Superior temporal gyrus (tissue), 1 donor: Measurements from ENCODE around the gene CORO7.
A peak's percentile ranks its signal among the peaks of the same experiment; 100 is the strongest.

Experiments used
- DNase-seq: peaks from one replicate; pipeline ENCODE4 v3.0.0-alpha.2; 2016; ENCODE audit errors: extremely low spot score

CORO7 gene

DNA sequence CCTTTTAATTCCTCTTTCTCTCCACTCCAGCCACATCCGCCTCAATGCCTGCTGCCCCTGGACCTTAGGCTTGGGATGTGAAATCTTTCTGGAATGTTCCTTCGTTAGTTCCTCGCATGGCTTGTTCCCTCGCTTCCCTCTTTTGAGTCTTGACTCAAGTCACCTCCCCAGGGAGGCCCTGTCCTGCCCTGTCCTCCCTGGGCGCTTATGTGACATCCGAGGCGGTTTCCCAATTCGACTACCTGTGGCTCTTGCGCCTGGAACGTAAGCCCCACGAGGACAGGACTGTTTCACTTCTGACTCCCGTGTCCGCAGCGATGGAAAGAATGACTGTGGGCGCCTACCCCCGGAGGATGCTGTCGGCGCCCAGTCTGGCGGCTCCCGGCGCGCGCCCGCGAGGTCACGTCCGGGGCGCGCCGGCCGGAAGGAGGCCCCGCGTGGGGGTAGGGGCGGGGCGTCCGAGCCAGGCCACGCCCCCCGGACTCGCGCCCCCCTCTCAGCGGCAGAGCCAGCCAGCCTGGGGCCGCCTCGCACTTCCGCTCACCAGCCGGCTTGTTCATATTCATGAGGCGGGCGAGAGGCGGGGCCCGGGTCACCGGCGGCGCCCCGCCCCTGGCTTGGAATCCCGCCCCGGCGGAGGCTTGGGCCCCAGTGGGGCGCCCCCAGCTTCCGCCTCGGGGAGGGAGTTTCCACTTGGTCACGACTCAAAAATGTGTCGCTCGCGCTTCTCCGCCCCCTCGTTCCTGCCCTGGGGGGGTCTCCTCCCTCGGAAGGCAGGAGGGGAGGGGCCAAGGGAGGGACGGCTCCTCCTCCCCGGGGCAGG lies 109.0 kb downstream of the CORO7 start:
- DNase-seq, result peak; percentile 69

DNA sequence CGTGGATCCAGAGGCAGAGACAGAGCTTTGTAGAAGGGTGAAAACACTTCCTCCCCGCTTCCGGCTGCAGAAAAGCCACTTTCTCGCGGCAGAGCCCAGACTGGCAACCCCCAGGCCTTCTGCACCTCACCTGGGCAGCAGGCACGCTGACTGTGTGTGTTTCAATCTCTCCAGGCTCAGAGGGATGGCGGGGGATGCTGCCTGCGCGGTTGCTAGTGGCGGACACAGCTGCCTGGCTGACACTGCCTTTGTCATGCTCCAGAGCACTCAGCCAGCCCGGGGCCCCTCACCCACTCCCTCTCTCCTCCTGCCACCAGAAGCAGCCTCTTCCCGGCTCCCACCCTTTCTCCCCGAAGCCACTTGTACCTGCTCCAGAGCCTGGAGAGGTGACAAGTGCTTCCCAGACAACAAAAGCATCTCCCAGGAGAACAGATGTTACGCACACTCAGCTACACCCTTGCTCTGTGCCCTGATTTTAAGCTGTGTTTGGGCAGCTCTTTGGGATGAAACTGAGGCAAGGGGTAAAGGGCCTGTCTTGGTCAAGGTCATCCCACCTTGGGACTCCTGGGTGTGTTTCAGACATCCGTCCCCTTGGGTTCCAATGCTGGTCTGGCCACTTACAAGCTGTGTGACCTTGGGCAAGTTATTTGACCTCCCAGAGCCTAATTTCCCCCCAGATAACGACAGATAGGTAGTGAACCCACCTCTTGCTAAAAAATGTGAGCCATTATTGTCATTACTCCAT lies 109.8 kb downstream of the CORO7 start:
- no peak for DNase-seq
